GM12892 (cell line): Measurements from ENCODE around the gene ADGRA1.

Source experiments
- POLR2A ChIP-seq: IDR thresholded peaks from 2 replicates; pipeline ENCODE4 v1.6.1; 2011; ENCODE audit warnings: low read depth, low read length, control low read depth
- POLR2AphosphoS5 ChIP-seq: IDR thresholded peaks from 2 replicates; pipeline ENCODE4 v1.6.1; 2011; ENCODE audit warnings: low read depth, low read length, control low read depth
- TAF1 ChIP-seq: IDR thresholded peaks from 2 replicates; pipeline ENCODE4 v1.6.1; 2011; ENCODE audit warnings: low read depth, mild to moderate bottlenecking, control low read depth, low read length, borderline replicate concordance

DNA sequence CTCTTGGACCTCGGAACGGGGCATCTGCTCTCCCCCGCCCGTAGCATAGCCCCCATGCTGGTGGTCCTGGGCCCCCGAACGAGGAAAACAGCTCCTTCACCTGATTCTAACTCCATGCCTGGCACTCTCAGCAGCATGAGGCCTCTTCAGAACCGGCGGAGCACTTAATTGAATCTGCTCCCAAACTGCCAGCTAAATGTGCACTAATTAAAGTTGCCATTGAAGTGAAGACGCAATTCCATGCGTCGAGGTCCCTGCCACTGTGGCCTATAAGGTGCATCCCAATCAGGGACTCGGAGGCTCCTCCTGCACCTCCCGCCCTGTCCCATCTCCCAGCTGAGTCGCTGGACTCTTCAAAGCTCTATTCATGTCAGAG is 41.3 kb upstream of the ADGRA1 start:
- no peak for TF ChIP-seq POLR2A
- TF ChIP-seq POLR2AphosphoS5, result no peak
- no peak for TF ChIP-seq TAF1
